Activated CD4-positive, alpha-beta memory T cell treated with anti-CD3 and anti-CD28 coated beads for 36 hours (primary cell): ENCODE data around the gene UBR1. TPM values are rescaled to one million over a fixed set of nuclear protein-coding genes. Genes with fewer than 3 reads are reported as not detected.
"Not testable (repeated sequence)": the region's sequence is repeated elsewhere in the genome, so short reads cannot be mapped to it uniquely, and the experiment has no call there.

ENCODE experiments used
- CTCF ChIA-PET: fragments of 350-600 bp; sonication (Branson Sonifier 250); formaldehyde crosslinking; loops from one replicate; lab custom pipeline; 2021; ENCODE audit warnings: antibody characterized with exemption, inconsistent platforms; lab: Charles Lee
- POLR2A ChIA-PET: fragments of 350-600 bp; sonication (Branson Sonifier 250); formaldehyde crosslinking; loops from one replicate; lab custom pipeline; 2021; ENCODE audit warnings: antibody characterized with exemption; lab: Charles Lee
- DNase-seq: peaks from one replicate; pipeline ENCODE4 v3.0.0-alpha.2; 2020
- H3K27ac Mint-ChIP-seq: one replicate; pipeline ENCODE4 v1.8.0; 2021; ENCODE audit warnings: mixed read lengths
- H3K27me3 Mint-ChIP-seq: one replicate; pipeline ENCODE4 v1.8.0; 2021; ENCODE audit warnings: mixed read lengths
- H3K36me3 Mint-ChIP-seq: one replicate; pipeline ENCODE4 v1.8.0; 2021; ENCODE audit warnings: mixed read lengths
- H3K4me1 Mint-ChIP-seq: one replicate; pipeline ENCODE4 v1.8.0; 2021; ENCODE audit warnings: low read depth, mixed read lengths
- H3K4me3 Mint-ChIP-seq: one replicate; pipeline ENCODE4 v1.8.0; 2021; ENCODE audit warnings: mild to moderate bottlenecking, mixed read lengths
- H3K9me3 Mint-ChIP-seq: one replicate; pipeline ENCODE4 v1.8.0; 2021; ENCODE audit warnings: mixed read lengths
- intact Hi-C: fragments of 100-400 bp; cut with micrococcal nuclease; formaldehyde crosslinking; loops from one replicate; pipeline ENCODE4 v1.15.1; 2023
- total RNA-seq, 2 experiments: library from RNA; stranded (reverse); gene quantifications; one replicate each; pipeline ENCODE4 v1.2.3, GENCODE V29; 2021

The UBR1 gene
- total RNA-seq, 2 experiments from 2014 or later: 24.5 to 29.7 TPM

GRCh38 chr15:43041085-43041484 is 64.8 kb downstream of the UBR1 start:
- H3K27ac Mint-ChIP-seq, H3K27me3 Mint-ChIP-seq, H3K9me3 Mint-ChIP-seq, intact Hi-C loops, DNase-seq, CTCF ChIA-PET, H3K4me3 Mint-ChIP-seq, POLR2A ChIA-PET, H3K4me1 Mint-ChIP-seq: not testable (repeated sequence)
- H3K36me3 Mint-ChIP-seq: peaks cover 43% of the 10 kb centered on the region

GRCh38 chr15:43035240-43035639 is 70.6 kb downstream of the UBR1 start:
- H3K4me3 Mint-ChIP-seq, POLR2A ChIA-PET, H3K4me1 Mint-ChIP-seq: not testable (repeated sequence)

GRCh38 chr15:43029476-43029875 is 76.4 kb downstream of the UBR1 start:
- H3K4me3 Mint-ChIP-seq: no peak overlapping the region
- ChIA-PET POLR2A (no interaction called here), CTCF (no interaction called here)
- H3K27me3 Mint-ChIP-seq: no peaks in the 10 kb centered on the region
- H3K27ac Mint-ChIP-seq: no peak overlapping the region
- intact Hi-C loops: loop anchor here (5.0 kb wide), 1 partner anchor 252 kb away; no protein-coding TSS in a partner anchor
- H3K9me3 Mint-ChIP-seq: no peaks in the 10 kb centered on the region
- peaks cover 3% of the 10 kb centered on the region for H3K4me1 Mint-ChIP-seq
- no peak for DNase-seq
- H3K36me3 Mint-ChIP-seq: peaks cover 25% of the 10 kb centered on the region

More at GRCh38 chr15:43035240-43035639, 70.6 kb downstream of the UBR1 start:
- H3K27me3 Mint-ChIP-seq, H3K27ac Mint-ChIP-seq, H3K9me3 Mint-ChIP-seq, intact Hi-C loops, CTCF ChIA-PET, DNase-seq: not testable (repeated sequence)
- peaks cover 19% of the 10 kb centered on the region for H3K36me3 Mint-ChIP-seq

- ChIA-PET CTCF (no interaction called here), POLR2A (no interaction called here)
- H3K4me3 Mint-ChIP-seq: no peak overlapping the region
- peaks cover 3% of the 10 kb centered on the region for H3K4me1 Mint-ChIP-seq
- no peak overlapping the region for H3K27ac Mint-ChIP-seq
- no peak for DNase-seq
- H3K9me3 Mint-ChIP-seq: no peaks in the 10 kb centered on the region
- intact Hi-C loops: loop anchor here (5.0 kb wide), 1 partner anchor 248 kb away; no protein-coding TSS in a partner anchor
- peaks cover 32% of the 10 kb centered on the region for H3K36me3 Mint-ChIP-seq
- no peaks in the 10 kb centered on the region for H3K27me3 Mint-ChIP-seq
Observed at GRCh38 chr15:43025150-43025549, 80.7 kb downstream of the UBR1 start.

- CTCF ChIA-PET, H3K9me3 Mint-ChIP-seq, H3K27ac Mint-ChIP-seq, POLR2A ChIA-PET, H3K4me1 Mint-ChIP-seq, H3K27me3 Mint-ChIP-seq, H3K4me3 Mint-ChIP-seq, intact Hi-C loops, DNase-seq: not testable (repeated sequence)
- peaks cover 35% of the 10 kb centered on the region for H3K36me3 Mint-ChIP-seq
Observed at GRCh38 chr15:43014671-43015070, 91.2 kb downstream of the UBR1 start.

- ChIA-PET POLR2A (no interaction called here), CTCF (no interaction called here)
- Mint-ChIP-seq H3K4me1 (no peaks in the 10 kb centered on the region), H3K4me3 (no peak overlapping the region), H3K27ac (no peak overlapping the region), H3K27me3 (no peaks in the 10 kb centered on the region), H3K9me3 (peaks cover 2% of the 10 kb centered on the region), H3K36me3 (peaks cover 44% of the 10 kb centered on the region)
- DNase-seq: no peak
- intact Hi-C loops: no loop called here
Observed at GRCh38 chr15:43009206-43009605, 96.6 kb downstream of the UBR1 start.

GRCh38 chr15:43008150-43008549 is 97.7 kb downstream of the UBR1 start:
- Mint-ChIP-seq H3K36me3 (peaks cover 48% of the 10 kb centered on the region), H3K4me1 (no peaks in the 10 kb centered on the region), H3K27ac (no peak overlapping the region), H3K9me3 (peaks cover 2% of the 10 kb centered on the region), H3K27me3 (no peaks in the 10 kb centered on the region), H3K4me3 (no peak overlapping the region)
- ChIA-PET POLR2A (no interaction called here), CTCF (no interaction called here)
- intact Hi-C loops: no loop called here
- no peak for DNase-seq

GRCh38 chr15:43007551-43007950 is 98.3 kb downstream of the UBR1 start:
- H3K4me1 Mint-ChIP-seq: no peaks in the 10 kb centered on the region
- DNase-seq: no peak
- CTCF ChIA-PET: no interaction called here
- intact Hi-C loops: no loop called here
- no peak overlapping the region for H3K27ac Mint-ChIP-seq
- POLR2A ChIA-PET: no interaction called here
- peaks cover 2% of the 10 kb centered on the region for H3K9me3 Mint-ChIP-seq
- H3K27me3 Mint-ChIP-seq: no peaks in the 10 kb centered on the region
- no peak overlapping the region for H3K4me3 Mint-ChIP-seq
- H3K36me3 Mint-ChIP-seq: peaks cover 48% of the 10 kb centered on the region

GRCh38 chr15:43006991-43007390 is 98.8 kb downstream of the UBR1 start:
- Mint-ChIP-seq H3K36me3 (peaks cover 46% of the 10 kb centered on the region), H3K27ac (no peak overlapping the region), H3K4me1 (no peaks in the 10 kb centered on the region), H3K27me3 (no peaks in the 10 kb centered on the region), H3K9me3 (peaks cover 2% of the 10 kb centered on the region), H3K4me3 (no peak overlapping the region)
- intact Hi-C loops: no loop called here
- ChIA-PET POLR2A (no interaction called here), CTCF (no interaction called here)
- no peak for DNase-seq

GRCh38 chr15:43004886-43005595 is 100.8 kb downstream of the UBR1 start:
- CTCF ChIA-PET, POLR2A ChIA-PET, H3K9me3 Mint-ChIP-seq, H3K4me3 Mint-ChIP-seq, DNase-seq, H3K27ac Mint-ChIP-seq, intact Hi-C loops, H3K27me3 Mint-ChIP-seq, H3K4me1 Mint-ChIP-seq: not testable (repeated sequence)
- H3K36me3 Mint-ChIP-seq: peaks cover 35% of the 10 kb centered on the region

GRCh38 chr15:42999201-42999779 is 106.5 kb downstream of the UBR1 start:
- Mint-ChIP-seq H3K27ac (no peak overlapping the region), H3K4me1 (no peaks in the 10 kb centered on the region), H3K27me3 (no peaks in the 10 kb centered on the region), H3K9me3 (no peaks in the 10 kb centered on the region), H3K36me3 (peaks cover 30% of the 10 kb centered on the region), H3K4me3 (no peak overlapping the region)
- intact Hi-C loops: no loop called here
- CTCF ChIA-PET: no interaction called here
- POLR2A ChIA-PET: no interaction called here
- no peak for DNase-seq

GRCh38 chr15:42996871-42997270 is 109.0 kb downstream of the UBR1 start:
- H3K4me3 Mint-ChIP-seq: no peak overlapping the region
- peaks cover 25% of the 10 kb centered on the region for H3K36me3 Mint-ChIP-seq
- no peaks in the 10 kb centered on the region for H3K9me3 Mint-ChIP-seq
- H3K4me1 Mint-ChIP-seq: no peaks in the 10 kb centered on the region
- no peaks in the 10 kb centered on the region for H3K27me3 Mint-ChIP-seq
- H3K27ac Mint-ChIP-seq: no peak overlapping the region
- ChIA-PET CTCF (interaction anchor here (0.6 kb wide), 1 partner anchor 78 kb away, joined by 4 read pairs; no protein-coding TSS in a partner anchor), POLR2A (no interaction called here)
- no peak for DNase-seq
- intact Hi-C loops: no loop called here

- CTCF ChIA-PET: no interaction called here
- no peaks in the 10 kb centered on the region for H3K9me3 Mint-ChIP-seq
- peaks cover 22% of the 10 kb centered on the region for H3K36me3 Mint-ChIP-seq
- H3K27ac Mint-ChIP-seq: no peak overlapping the region
- POLR2A ChIA-PET: no interaction called here
- no peaks in the 10 kb centered on the region for H3K27me3 Mint-ChIP-seq
- H3K4me3 Mint-ChIP-seq: no peak overlapping the region
- intact Hi-C loops: no loop called here
- H3K4me1 Mint-ChIP-seq: no peaks in the 10 kb centered on the region
- DNase-seq: no peak
Observed at GRCh38 chr15:42994546-42994945, 111.3 kb downstream of the UBR1 start.
